ENCODE data around the gene CHST2. TPM values are rescaled to one million over a fixed set of nuclear protein-coding genes. Genes with fewer than 3 reads are reported as not detected.

CHST2 gene
- total RNA-seq, 1 donor from 2014 or later: 1.8 TPM

GRCh38 chr3:143078883-143079282 lies 40.7 kb upstream of the CHST2 start:
- Histone ChIP-seq H3K4me3 (no peak overlapping the region), H3K9me3 (replicated peaks) (no peaks in the 10 kb centered on the region), H3K4me1 (no peaks in the 10 kb centered on the region), H3K27ac (replicated peaks) (no peak overlapping the region), H3K27me3 (ENCODE audit: low read depth) (no peaks in the 10 kb centered on the region), H3K36me3 (no peaks in the 10 kb centered on the region)
- intact Hi-C loops (cut with micrococcal nuclease): no loop called here
- TF ChIP-seq, protein P1, sequence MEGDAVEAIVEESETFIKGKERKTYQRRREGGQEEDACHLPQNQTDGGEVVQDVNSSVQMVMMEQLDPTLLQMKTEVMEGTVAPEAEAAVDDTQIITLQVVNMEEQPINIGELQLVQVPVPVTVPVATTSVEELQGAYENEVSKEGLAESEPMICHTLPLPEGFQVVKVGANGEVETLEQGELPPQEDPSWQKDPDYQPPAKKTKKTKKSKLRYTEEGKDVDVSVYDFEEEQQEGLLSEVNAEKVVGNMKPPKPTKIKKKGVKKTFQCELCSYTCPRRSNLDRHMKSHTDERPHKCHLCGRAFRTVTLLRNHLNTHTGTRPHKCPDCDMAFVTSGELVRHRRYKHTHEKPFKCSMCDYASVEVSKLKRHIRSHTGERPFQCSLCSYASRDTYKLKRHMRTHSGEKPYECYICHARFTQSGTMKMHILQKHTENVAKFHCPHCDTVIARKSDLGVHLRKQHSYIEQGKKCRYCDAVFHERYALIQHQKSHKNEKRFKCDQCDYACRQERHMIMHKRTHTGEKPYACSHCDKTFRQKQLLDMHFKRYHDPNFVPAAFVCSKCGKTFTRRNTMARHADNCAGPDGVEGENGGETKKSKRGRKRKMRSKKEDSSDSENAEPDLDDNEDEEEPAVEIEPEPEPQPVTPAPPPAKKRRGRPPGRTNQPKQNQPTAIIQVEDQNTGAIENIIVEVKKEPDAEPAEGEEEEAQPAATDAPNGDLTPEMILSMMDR (IDR thresholded peaks at IDR 0.05; ENCODE audit: borderline replicate concordance): no peak
- no peak for DNase-seq

GRCh38 chr3:143080196-143080595 lies 39.4 kb upstream of the CHST2 start:
- Histone ChIP-seq H3K36me3 (no peaks in the 10 kb centered on the region), H3K4me3 (no peak overlapping the region)
- TF ChIP-seq, protein P1 (IDR thresholded peaks at IDR 0.05; ENCODE audit: borderline replicate concordance): no peak

GRCh38 chr3:143081365-143081764 lies 38.2 kb upstream of the CHST2 start:
- H3K9me3 ChIP-seq (replicated peaks): no peaks in the 10 kb centered on the region
- TF ChIP-seq, protein P1 (IDR thresholded peaks at IDR 0.05; ENCODE audit: borderline replicate concordance): no peak
- intact Hi-C loops (cut with micrococcal nuclease): no loop called here
- no peak overlapping the region for H3K27ac ChIP-seq (replicated peaks)
- no peak overlapping the region for H3K4me3 ChIP-seq
- DNase-seq: no peak
- no peaks in the 10 kb centered on the region for H3K27me3 ChIP-seq (ENCODE audit: low read depth)
- H3K36me3 ChIP-seq: no peaks in the 10 kb centered on the region
- H3K4me1 ChIP-seq: no peaks in the 10 kb centered on the region

More at GRCh38 chr3:143080196-143080595, 39.4 kb upstream of the CHST2 start:
- Histone ChIP-seq H3K4me1 (no peaks in the 10 kb centered on the region), H3K27ac (replicated peaks) (no peak overlapping the region), H3K27me3 (ENCODE audit: low read depth) (no peaks in the 10 kb centered on the region), H3K9me3 (replicated peaks) (no peaks in the 10 kb centered on the region)
- DNase-seq: no peak
- intact Hi-C loops (cut with micrococcal nuclease): no loop called here

DNA sequence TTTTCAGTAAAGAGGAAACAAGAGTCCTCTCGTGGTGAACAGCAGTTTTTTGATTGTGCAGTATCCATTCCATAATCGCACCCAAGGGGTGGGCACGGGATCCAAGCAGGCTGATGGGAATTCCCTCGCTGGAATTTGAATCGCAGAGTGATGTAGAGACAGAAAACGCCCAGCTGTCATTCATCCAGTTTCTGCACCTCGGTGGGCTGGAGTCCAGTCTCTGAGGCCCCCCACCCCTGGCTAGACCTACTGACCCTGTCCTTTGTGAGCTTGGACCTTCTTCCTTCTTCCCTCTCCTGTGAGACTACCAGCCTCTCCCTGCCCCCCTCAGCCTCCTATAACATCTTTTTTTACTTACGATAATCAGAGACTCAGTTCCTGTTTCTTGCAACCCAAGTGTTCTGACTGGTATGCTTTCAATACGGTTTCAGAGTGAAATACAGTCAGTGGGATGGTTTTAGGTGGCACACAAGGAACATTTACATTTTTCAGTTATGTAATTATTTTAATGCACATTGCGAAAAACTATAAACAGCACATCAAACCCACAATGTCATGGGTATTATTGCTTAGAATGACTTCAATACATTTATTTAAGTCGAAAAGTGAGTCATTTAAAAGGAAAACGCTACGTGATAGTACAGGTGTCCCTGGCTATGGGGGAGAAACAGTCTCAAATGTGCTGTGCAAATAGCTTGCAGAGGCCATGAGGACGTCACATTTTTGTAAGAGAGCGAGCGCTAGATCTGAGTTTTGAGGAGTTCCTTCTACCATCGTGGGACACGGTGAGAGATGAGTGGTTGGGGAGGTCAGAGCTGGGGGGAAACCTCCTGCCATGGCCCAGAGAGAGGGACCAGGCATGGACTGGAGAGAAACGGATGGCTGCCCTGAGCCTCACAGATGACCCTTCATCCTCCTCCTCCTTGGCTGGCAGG lies 37.5 kb upstream of the CHST2 start:
- Histone ChIP-seq H3K27ac (replicated peaks) (no peak overlapping the region), H3K27me3 (ENCODE audit: low read depth) (no peaks in the 10 kb centered on the region), H3K4me1 (no peaks in the 10 kb centered on the region), H3K36me3 (no peaks in the 10 kb centered on the region), H3K9me3 (replicated peaks) (no peaks in the 10 kb centered on the region), H3K4me3 (no peak overlapping the region)
- TF ChIP-seq, protein P1 (IDR thresholded peaks at IDR 0.05; ENCODE audit: borderline replicate concordance): no peak
- intact Hi-C loops (cut with micrococcal nuclease): no loop called here
- no peak for DNase-seq

DNA sequence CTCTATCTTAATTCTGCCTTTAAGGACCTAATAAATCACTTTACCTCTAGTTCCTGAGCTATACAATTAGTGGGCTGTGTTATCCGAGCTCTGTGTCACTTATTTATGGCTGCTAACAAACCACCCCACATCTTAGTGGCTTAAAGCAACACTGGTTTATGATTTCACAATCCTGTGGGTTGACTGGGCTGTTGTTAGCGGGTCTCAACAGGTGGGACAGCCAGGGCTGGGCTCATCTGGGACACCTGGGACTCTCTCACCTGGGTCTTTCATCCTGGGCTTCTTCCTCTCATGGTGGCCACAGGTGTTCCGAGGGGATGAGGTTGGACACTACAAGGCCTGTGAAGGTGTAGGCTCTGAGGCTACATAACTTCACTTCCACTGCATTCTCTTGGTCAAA lies 35.8 kb upstream of the CHST2 start:
- Histone ChIP-seq H3K36me3 (no peaks in the 10 kb centered on the region), H3K4me1 (no peaks in the 10 kb centered on the region), H3K27me3 (ENCODE audit: low read depth) (no peaks in the 10 kb centered on the region), H3K4me3 (no peak overlapping the region), H3K9me3 (replicated peaks) (no peaks in the 10 kb centered on the region), H3K27ac (replicated peaks) (no peak overlapping the region)
- no peak for DNase-seq
- TF ChIP-seq, protein P1 (IDR thresholded peaks at IDR 0.05; ENCODE audit: borderline replicate concordance): no peak
- intact Hi-C loops (cut with micrococcal nuclease): no loop called here

All from left ventricle myocardium inferior (tissue), 1 donor.